ENCODE data around the gene CDH23.

DNA sequence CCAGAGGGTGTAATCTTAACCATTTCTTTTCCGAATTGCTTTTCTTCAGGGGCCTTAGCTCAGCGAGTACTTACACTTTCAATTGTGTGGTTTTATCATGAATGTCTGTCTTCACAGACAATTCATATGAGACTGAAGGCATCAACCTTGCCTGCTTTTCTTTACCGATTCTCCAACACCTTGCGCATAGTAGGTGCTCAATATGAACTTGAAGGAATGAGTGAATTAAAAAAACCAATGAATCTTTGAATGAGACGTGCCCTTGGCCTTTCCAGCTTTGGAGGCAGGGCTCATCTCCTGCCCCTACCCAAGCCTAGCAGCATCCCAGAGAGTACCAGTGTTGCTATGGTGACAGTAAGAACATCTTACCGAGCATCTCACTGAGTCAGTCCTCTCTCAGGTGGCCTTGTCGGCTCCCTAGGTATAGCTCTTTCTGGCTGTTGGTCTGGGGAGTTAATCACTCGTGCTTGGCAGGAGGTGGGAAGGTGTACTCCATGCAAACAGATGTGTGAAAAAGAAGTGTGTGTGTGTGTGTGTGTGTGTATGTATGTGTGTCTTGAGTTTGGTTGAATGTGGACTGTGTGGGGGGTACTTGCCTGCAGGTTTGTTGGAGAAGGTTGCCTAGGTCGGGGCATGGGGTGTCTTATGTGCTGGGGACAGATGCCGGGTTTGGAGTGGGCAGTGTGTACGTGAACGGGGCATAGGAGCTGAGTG lies 215.1 kb downstream of the CDH23 start:
- TF ChIP-seq GATA2 (IDR thresholded peaks at IDR 0.05; ENCODE audit: low read depth, low read length) (no peak), GATA3 (IDR thresholded peaks at IDR 0.05; ENCODE audit: low read depth, low read length) (no peak)

All from SH-SY5Y (cell line).